GM21529 (cell line): ENCODE data around the gene ERC2.

Experiments
- ATAC-seq: cut with Tn5 transposase; IDR thresholded peaks from one replicate; pipeline ENCODE4 v1.9.1; 2021; ENCODE audit not compliant: unreplicated experiment

Gene ERC2

DNA sequence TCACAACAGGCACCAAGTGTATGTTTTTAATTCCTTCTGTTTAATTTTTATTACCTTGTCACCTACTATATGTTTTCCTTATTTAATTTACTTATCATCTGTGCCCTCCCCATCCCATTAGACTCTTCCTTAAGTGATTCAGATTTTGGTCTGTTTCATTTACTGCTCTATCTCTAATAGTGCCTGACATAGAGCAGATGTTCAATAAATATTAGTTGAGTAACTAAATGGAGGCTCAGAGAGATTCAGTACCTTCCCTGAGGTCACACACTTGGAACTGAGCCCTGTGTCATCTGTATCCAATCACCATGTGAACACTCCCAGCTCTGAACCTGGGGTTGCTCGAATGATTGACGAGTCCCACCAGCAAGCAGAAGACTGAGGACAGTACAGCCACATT lies 663.1 kb downstream of the ERC2 start:
- ATAC-seq: no peak

DNA sequence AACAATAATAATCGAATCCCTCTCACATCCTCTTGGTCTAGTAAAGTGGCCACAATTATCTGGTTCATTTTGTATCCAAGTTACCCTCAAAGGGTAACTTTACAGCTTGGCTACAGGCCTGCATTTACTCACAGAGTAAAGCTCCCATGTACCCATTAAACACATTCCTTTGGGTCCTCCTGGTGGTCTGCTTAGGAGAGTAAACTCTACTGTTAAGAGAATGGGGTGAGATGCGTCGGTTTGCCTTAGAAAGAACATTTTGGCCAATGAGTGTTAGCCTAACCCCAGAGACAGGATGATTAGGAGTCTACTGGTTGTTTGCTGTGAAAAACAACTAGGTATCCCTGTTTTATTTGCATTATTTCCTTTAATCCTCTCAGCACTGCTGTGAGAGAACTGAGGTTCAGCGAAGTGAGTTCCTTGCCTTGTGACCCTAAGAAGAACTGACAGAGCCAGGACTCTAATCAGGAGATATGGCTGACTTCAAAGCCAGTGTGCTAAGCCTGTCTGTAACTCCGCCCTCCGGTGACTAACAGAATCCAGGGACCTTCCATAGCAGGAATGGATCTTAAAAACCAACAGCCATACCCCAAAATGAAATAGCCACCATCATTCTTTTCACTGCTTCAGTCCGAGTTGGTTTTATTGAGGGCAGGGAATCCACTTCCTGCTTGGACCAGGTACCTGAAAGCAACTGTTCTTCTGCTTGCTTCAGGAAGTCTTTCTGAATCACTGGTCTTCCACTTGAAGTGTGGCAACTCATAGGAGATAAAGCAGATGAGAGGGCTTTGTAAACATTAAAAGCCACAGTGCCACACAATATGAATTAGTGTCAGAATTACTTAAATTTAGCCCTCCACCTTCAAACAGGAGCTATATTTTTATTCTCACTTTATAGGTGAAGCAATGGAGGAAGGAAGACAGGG lies 663.8 kb downstream of the ERC2 start:
- ATAC-seq: no peak

DNA sequence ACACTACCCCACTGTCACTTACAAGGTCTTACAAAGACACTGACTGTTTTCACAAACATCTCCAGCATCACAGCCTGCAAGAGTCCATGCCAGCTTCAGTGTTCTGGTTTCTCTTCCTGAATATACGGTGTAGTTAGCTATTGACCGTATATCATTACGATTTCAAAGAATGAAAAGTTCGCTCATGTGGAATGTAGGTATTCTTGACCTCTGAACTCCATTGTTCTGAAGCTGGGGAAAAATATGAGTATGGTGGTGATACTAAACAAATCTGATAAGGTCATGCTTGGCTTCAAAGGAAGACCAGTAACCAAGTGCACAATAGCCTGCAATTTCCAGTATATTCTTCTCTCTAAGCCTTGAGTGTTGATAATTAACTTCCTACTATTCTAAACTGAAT lies 665.5 kb downstream of the ERC2 start:
- no peak for ATAC-seq

DNA sequence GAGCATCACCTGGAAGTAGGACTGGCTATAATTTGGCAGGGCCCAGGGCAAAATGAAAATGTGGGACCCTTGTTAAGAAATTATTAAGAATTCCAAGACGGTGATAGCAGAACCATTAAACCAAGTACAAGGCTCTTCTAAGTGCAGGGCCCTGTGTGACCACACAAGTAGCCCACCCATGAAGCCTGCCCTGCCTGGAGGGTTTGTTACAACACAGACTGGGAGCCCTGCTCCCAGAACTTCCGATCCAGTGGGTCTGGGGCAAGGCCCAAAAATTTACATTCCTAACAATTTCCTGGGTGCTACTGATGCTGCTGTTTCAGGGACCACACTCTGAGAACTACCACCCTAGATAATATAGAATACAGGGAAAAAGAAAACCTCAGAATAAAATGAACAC lies 666.6 kb downstream of the ERC2 start:
- no peak for ATAC-seq

DNA sequence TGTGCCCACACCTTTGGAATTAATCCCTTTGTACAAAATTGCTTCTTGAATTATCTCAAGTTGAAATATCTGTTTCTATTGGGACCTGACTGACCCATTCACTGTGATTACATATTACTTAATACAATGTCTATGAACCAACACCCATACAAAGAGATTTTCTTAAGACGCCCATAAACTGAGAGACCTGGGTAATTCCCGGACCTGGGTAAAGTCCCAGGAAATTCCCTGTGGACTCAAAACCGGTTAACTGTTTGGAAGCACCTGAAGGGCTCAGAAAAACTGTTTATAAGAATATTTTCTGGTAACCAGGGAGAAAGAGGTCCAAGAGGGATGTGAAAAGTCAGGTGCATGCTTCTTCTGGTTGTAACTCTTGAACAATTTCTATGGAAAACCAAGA lies 667.2 kb downstream of the ERC2 start:
- ATAC-seq: no peak

DNA sequence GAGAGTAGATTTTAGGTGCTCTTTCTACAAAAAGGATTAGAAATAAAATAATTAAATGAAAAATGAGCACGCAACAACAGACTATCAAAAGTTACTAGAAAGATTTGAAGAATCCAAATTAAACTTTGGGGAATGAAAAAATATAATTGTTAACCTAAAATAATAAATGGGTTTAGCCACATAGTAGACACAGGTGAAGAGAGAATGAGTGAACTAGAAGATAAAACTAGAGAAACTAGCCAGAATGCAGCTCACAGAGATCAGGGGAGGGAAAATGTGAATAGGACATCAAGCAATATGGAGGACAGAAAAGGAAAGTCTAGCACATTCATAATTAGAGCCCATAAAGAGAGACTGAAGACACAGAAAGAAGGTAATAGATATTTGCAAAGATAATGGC lies 670.5 kb downstream of the ERC2 start:
- ATAC-seq: no peak

DNA sequence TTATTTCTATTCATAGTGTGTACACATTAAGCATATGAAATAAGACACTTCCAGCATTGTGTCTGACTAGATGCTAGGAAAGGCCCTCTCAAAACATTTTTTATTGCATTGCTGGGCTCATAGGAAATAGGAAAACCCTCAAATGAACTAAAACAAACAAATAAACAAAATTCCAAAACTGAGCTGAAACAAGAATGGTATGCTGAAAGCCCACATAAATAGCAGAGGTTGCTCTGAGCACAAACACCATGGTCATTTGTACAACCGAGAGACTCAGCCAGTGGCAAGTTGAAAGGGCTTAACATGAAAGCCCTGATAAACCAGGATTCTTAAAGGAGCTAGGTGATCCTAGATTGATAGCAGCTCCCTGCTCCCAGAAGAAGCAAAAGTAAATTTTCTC lies 671.2 kb downstream of the ERC2 start:
- ATAC-seq: no peak

DNA sequence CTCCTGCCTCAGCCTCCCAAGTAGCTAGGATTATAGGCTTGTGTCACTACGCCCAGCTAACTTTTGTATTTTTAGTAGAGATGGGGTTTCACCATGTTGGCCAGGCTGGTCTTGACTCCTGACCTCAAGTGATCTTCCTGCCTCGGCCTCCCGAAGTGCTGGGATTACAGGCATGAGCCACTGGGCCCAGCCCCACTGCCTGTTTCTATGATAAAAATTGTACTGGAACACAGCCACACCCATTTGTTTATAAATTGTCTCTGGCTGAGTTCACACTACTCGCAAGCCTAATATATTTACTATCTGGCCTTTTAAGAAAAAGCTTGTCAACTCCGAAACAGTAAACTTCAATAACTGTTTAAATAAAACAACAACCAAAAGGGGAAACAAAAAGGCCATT lies 671.7 kb downstream of the ERC2 start:
- no peak for ATAC-seq

DNA sequence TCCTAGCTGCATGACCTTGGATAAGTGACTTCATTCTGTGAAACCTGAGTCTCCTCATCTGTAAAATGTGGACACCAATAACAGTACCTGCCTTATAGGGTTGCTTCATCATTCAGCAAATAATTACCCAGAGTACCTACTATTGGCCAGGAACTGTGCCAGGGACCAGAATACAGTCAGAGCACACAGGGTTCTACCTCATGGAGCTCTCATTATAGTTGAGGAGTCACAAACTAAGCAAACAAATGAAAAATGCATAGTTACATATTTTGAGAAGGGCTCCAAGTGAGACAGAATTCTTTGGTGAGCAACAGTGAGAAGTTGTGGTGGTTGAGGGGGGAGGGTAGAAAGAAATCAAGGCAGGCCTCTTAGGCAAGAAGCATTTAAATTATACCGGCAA lies 672.5 kb downstream of the ERC2 start:
- ATAC-seq: no peak

DNA sequence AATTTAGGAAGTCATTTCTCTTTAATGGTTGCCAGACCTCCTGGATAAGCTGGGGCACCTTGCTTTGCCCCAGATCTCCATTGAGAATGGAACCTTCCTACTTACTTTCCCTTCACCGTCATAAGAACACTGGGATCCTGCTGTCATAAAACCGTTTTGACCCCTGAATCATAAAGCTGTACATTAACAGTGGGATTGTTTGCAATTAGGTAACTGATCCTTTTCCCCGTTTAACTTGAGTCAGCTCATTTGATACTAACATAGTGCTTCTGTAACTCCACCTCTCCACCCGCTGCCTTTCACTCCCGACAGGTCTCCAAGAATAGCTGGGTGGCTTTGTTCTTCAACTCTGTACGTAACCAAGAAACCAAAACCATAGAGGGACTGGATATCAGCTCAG lies 673.0 kb downstream of the ERC2 start:
- no peak for ATAC-seq

DNA sequence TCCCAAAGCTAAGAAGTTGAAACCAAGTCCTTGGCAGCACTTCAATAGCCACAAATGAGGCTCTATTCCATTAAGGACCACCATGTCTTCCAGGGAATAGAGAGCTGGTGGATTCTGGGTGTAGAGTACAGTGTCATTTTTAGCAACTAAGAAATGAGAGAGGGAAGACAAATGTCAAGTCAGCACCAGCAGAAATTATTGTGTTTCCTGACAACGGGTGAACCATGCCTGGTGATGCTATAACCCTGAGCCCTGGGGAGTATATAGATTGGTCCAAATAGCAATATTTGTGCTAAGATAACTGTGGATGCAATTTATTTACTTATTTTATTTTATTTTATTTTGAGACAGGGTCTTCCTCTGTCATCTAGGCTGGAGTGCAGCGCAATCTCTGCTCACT lies 675.5 kb downstream of the ERC2 start:
- ATAC-seq: no peak

DNA sequence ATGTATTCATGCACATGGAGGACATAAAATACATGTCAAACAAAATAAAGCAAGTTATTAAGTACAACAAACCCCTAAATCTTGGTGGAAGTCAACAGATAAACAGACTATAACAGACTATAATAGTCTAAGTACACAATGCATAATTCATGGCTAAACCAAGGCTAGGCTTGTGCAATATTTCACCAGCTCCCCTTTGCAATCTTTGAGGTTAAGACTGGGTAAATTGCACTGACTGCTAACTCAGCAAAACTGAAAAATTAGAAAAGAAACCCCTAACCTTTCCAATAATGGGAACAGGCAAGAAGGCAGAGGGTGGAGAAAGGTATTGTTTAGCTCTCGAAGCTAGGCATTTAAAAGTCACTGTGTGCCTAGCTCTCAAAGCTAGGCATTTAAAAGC lies 676.3 kb downstream of the ERC2 start:
- ATAC-seq: no peak

DNA sequence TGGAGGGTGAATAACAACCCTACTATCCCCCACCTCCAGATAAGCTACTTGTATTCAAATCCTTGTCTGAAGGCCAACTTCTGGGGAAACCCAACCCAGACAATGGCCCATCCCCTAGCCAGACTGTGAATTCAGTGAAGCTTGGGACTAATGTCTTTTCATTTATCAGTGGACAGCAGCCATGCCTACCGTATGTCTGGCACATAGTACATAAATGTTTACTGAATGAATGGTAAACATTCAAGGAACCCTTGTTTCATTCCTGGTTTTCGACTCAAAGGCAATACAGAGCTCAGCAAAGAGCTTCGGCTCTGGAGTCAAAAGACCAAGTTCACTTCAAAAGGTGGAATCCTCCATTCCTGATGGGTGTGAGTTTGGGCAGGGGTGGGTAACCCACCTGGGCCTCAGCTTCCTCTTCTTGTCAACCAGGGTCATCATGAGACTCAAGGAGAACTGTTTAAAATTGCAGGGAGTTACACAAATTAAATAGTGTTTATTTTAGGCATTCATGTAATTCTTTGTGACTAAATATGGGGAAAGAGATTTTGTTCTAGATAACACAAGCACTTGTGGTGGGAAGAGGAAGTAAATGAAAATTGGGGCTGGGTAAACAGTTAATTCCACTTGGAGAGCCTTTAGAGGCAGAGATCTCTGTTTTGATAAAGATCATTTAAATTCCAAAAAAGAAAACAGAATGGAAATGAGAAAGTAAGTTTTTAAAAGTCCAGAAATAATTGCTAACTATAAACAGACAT lies 677.5 kb downstream of the ERC2 start:
- no peak for ATAC-seq

DNA sequence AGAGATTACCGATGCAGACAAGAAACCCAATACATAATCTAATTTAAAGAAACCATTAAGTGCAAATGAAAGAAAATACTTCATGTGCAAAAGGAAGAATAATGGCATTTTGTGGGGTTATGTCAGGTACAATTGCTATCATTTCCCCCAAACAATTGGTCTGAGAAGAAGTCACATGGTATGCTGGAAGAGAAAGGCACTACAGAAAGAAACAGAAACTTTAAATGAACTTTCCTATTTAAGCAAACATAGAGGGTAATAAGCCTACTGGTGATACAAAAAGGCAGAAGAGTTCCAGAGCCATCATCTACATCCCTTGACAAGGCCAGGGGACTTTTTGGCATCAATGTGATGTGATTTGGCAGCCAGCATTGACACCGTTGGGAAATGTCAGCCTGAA lies 678.8 kb downstream of the ERC2 start:
- no peak for ATAC-seq

DNA sequence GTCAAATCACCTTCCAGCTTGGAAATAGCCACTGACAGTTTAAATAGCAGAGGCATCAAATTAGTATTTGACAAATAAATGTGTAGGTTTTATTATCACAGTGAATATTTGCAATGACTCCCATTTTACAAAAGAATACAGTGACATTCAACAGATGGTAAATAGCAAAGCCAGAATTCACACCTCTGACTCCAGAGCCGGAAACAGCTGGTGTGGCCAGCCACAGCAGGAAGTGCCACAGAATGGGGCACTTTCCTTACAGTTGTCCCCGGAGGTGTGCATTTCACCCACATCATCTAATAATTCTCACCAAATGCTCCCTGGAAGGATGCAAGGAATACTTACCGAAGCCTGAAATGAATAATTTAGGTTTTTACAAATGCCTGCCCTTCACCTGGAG lies 685.5 kb downstream of the ERC2 start:
- no peak for ATAC-seq

DNA sequence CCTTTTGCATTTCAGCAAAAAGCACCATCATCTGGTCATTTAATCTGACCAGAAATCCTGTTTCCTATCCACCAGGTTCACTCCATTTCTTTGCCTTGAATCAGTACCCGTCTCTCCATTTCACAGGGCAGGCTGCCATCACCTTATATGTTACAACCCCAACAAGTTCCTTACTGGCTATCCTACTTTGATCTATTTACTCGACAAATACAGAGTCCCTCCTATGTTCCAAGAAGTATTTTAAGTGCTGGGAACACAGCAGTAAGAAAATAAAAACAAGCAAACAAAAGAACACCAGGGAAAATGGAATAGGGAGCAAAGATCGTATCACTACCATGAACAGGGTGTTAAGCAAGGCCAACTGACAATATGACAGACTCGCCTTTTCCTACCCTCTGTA lies 685.9 kb downstream of the ERC2 start:
- ATAC-seq: no peak

DNA sequence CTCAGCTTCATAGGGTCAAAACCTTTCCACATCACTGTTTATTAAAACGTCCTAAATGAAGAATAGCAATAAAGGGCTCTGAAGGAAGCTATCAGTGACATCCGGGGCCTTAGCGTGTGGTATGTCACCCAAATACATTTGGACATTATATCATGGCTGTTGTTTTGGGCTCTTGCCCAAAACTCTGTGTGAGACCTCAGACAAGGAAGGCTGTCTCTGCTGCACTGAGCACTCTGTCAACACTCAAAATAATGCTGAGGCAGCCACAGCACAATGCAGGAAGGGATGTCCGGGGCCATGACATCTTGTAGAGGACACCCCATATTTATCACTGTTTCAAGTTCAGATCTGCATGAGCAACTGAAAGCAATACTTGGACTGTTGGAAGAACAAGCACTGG lies 687.4 kb downstream of the ERC2 start:
- ATAC-seq: no peak

DNA sequence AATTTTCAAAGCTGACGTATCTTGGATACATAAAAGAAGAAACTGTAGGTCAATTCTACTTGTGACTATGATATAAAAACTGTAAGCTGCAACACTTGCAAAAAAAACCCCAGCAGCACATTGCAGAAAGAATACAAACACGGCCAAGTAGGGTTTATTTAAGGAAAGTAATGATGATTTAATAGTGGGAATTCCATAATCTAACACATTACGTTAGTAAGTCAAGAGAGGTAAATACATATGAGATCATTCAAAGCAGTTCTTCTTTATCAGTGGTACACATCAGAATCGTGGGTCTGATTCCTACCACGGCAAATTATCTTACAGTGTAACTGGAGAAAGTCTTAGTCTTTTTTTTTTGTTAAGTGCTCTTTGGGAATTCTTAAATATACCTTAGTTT lies 688.7 kb downstream of the ERC2 start:
- no peak for ATAC-seq

DNA sequence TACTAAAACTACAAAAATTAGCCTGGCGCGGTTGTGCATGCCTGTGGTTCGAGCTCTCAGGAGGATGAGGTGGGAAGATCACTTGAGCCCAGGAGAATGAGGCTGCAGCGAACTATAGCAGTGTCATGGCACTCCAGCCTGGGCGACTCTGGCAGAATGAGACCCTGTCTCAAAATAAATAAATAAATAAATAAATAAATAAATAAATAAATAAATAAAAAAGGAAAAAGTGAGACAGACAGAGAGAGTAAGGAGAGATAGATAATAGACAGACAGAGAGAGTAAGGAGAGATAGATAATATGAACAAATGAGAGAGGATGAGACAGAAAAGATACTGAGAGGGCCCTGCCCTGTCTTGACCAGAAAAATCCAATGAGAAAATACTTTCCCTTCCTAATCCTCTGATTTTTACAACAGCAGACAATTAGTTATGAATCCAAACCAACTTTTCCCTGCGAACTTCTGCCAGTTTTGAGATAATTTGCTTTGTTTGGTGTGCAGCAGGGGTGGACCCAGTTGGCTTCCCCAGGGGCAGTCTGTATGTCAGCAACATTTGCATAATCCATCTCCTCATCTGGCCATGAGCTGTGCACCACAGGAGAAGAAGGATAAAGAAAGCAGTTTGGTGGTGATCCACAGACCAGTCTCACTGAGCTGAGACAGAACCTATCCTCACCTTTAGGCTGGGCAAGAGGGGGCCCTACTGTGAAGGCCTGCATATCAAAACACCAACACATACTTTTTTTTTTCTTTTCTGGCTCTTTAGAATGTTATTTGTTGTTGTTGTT lies 692.7 kb downstream of the ERC2 start:
- no peak for ATAC-seq

DNA sequence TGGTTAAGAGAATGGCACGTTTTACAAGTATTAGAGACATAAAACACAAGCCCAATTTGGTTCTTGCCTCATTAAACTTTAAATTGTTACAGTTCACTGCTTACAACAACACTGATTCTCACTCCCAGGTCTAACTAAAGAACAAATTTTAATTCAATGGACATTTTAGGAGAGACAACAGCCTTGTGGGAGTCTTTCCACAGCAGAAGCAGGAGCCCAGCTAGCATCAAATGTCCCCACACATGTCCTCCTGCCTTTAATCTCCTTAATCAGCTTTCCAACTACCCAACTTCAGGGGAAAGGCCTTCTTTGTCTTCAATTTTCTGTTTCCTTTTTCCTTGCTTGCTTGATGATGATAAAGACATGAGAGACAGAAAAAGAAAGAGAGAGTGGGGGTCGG lies 693.4 kb downstream of the ERC2 start:
- no peak for ATAC-seq

DNA sequence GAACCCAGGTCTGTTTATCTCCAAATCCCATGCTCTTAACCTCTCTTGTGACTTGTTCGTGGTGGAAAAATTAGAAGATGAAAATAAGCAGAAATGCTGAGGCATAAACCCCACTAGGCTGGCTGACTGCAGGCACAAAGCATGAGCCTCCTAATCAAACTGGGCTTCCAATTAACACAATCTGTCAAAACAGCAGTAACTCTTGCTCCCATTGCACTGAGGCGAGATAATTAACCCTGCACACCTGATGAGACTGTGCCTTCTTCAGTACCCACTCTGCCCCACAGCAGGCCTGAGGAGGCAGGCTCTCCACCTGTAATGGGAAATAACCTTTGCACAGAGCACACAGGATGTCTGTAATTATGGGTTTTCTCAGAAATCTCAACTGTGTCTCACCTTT lies 696.8 kb downstream of the ERC2 start:
- ATAC-seq: no peak

DNA sequence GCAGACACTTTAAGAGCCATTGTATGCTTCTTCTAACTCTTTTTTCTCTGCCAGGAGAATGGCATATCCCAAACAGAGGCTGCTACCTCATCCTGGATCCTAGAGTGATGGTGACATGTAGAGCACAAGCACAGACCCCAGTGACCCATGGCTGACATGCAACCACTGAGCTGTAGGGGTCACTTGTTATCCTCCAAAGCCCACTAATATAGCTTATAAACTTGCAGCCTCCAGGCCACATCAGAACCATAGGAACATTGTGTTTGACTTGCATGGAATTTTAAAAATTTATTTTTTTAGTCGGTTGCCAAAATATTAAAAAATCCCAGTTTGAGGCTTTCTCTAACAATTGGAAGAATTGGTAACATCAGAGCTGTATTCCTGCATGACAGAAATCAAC lies 698.2 kb downstream of the ERC2 start:
- no peak for ATAC-seq
